Measurements from ENCODE around the gene CHDH.
A peak's percentile ranks its signal among the peaks of the same experiment; 100 is the strongest.

The CHDH gene

DNA sequence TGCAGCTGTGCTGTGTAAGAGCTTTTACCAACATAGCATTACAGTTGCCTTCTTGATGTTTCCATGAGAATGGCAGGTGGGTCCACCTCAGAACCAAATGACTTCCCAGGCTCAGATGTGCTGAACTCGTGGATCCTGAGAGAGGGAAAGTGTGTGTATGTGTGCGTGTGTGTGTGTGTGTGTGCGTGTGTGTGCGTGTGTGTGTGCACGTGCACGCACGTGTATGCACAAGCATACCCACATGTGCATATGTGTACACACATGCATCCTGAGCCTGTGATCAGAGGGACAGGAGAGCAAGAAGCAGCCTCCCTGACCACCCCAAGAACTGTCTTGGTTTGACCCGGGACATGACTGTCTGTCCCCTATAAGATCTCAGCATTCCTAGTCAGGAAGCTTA, 48.1 kb downstream of the CHDH start:
- Histone ChIP-seq H3K4me1 (ENCODE audit: control insufficient read depth, insufficient read depth, low read length) (no peaks in the 10 kb centered on the region), H3K9me3 (ENCODE audit: control insufficient read depth, insufficient read depth, low read depth, low read length) (no peaks in the 10 kb centered on the region), H3K4me3 (ENCODE audit: low read depth, low read length) (no peak overlapping the region), H3K27ac (ENCODE audit: extremely low read depth, low read depth, low read length) (no peak overlapping the region), H3K36me3 (ENCODE audit: control insufficient read depth in 2 of 2, insufficient read depth in 1 of 2, low read length in 2 of 2) (no peaks in the 10 kb centered on the region)
- no peak for TF ChIP-seq ZSCAN16 (tag by site-specific recombination; IDR thresholded peaks at IDR 0.05)
- TF ChIP-seq, protein P1, sequence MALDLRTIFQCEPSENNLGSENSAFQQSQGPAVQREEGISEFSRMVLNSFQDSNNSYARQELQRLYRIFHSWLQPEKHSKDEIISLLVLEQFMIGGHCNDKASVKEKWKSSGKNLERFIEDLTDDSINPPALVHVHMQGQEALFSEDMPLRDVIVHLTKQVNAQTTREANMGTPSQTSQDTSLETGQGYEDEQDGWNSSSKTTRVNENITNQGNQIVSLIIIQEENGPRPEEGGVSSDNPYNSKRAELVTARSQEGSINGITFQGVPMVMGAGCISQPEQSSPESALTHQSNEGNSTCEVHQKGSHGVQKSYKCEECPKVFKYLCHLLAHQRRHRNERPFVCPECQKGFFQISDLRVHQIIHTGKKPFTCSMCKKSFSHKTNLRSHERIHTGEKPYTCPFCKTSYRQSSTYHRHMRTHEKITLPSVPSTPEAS (tag by site-specific recombination; IDR thresholded peaks at IDR 0.05): peak; percentile 62
- POLR2A ChIA-PET: no interaction called here
- CTCF ChIA-PET: no interaction called here

DNA sequence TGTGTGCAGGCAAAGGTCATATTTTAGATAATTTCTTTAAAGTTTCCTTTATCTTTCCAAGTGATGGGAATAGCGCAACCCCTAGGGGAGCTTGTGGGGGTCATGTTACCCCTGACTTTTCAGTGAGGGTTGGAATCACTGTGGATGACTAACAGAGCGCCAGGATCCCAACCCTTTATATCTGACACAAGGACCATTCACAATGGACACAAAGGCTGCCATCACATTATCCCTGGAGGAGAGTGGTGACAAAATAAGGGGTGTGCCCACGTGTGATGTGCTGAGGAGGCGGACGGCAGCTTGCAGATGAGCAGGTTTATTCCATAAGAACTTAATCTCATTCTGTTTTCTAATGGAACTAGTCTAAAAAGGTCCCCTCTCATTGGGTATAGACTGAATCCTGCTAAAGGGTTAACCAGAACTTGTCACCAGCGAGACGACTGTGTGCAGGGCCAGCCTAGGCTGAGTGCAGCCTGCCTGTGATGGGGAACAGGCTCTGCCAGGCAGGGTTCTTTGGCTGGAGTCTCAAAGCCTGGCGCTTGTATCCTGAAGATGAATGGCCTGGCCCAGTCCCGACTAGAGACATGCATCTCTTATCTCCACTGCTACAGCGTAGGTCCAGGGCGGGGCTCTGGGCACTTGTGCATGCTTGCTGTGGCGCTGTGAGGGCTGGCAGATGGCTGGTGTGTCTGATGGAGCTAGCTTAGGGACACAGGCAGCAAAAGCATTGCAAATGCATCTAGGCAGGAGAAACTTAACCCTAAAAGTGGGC, 50.2 kb downstream of the CHDH start:
- Histone ChIP-seq H3K9me3 (ENCODE audit: control insufficient read depth, insufficient read depth, low read depth, low read length) (no peaks in the 10 kb centered on the region), H3K27ac (ENCODE audit: extremely low read depth, low read depth, low read length) (no peak overlapping the region), H3K36me3 (ENCODE audit: control insufficient read depth in 2 of 2, insufficient read depth in 1 of 2, low read length in 2 of 2) (no peaks in the 10 kb centered on the region), H3K4me1 (ENCODE audit: control insufficient read depth, insufficient read depth, low read length) (no peaks in the 10 kb centered on the region), H3K4me3 (ENCODE audit: low read depth, low read length) (no peak overlapping the region)
- ChIA-PET POLR2A (no interaction called here), CTCF (interaction anchor here (0.7 kb wide), 1 partner anchor 57 kb away, joined by 3 read pairs; no protein-coding TSS in a partner anchor)
- TF ChIP-seq ZBTB20 (tag by site-specific recombination; IDR thresholded peaks at IDR 0.05): 0 out of 2 replicates have a peak, but pooled peaks have one; percentile 24
- no peak for TF ChIP-seq ZNF416 (tag by site-specific recombination; IDR thresholded peaks at IDR 0.05)

DNA sequence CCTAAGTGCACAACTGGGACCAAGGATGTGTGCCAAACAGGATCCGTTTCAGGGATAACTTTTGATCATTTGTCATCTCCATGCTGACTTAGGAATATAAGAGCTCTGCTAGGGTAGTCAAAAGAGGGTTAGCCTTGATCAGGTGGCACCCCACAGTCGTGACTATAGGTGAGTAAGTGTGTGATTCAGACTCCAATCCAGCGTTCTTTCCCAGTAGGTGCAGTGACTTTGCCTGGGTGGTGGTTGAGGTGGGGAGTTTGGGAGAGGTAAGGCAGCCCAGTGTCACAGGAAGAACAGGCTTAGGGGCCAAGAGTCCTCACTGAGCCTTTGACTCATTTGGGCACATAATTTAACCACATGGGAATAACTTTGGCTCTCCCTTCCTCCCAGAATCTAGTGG, 51.0 kb downstream of the CHDH start:
- Histone ChIP-seq H3K9me3 (ENCODE audit: control insufficient read depth, insufficient read depth, low read depth, low read length) (no peaks in the 10 kb centered on the region), H3K4me1 (ENCODE audit: control insufficient read depth, insufficient read depth, low read length) (no peaks in the 10 kb centered on the region), H3K36me3 (ENCODE audit: control insufficient read depth in 2 of 2, insufficient read depth in 1 of 2, low read length in 2 of 2) (no peaks in the 10 kb centered on the region), H3K4me3 (ENCODE audit: low read depth, low read length) (no peak overlapping the region), H3K27ac (ENCODE audit: extremely low read depth, low read depth, low read length) (no peak overlapping the region)
- no peak for TF ChIP-seq ZNF354C (tag by site-specific recombination; IDR thresholded peaks at IDR 0.05; ENCODE audit: borderline replicate concordance, low read depth)
- no peak for TF ChIP-seq ZNF404 (tag by site-specific recombination; IDR thresholded peaks at IDR 0.05)
- TF ChIP-seq ZFP69B (tag by site-specific recombination; IDR thresholded peaks at IDR 0.05): no peak
- CTCF ChIA-PET: interaction anchor here (0.6 to 0.7 kb wide), 2 partner anchors 20 to 56 kb away, joined by 3 read pairs; no protein-coding TSS in a partner anchor
- POLR2A ChIA-PET: no interaction called here

DNA sequence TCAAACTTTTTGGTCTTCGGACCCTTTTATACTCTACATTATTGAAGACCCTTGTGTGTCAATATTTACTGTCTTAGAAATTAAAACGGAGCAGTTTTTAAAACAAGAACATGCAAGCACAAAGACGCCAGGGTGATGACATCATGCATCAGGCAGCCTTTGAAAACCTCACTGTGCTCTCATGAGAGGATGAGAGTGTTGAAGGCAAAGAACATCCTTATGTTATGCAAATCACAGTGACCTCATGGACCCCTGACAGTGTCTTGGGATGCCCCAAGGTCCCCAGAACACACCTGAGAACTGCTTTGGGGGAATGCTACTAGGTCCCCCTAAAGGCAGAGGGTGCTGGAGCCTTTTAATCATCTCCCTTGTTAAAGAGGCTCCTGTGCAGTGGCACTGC, 51.6 kb downstream of the CHDH start:
- ChIA-PET CTCF (no interaction called here), POLR2A (no interaction called here)
- Histone ChIP-seq H3K4me3 (ENCODE audit: low read depth, low read length) (no peak overlapping the region), H3K27ac (ENCODE audit: extremely low read depth, low read depth, low read length) (no peak overlapping the region), H3K9me3 (ENCODE audit: control insufficient read depth, insufficient read depth, low read depth, low read length) (no peaks in the 10 kb centered on the region), H3K36me3 (ENCODE audit: control insufficient read depth in 2 of 2, insufficient read depth in 1 of 2, low read length in 2 of 2) (no peaks in the 10 kb centered on the region), H3K4me1 (ENCODE audit: control insufficient read depth, insufficient read depth, low read length) (no peaks in the 10 kb centered on the region)
- TF ChIP-seq, protein P2, sequence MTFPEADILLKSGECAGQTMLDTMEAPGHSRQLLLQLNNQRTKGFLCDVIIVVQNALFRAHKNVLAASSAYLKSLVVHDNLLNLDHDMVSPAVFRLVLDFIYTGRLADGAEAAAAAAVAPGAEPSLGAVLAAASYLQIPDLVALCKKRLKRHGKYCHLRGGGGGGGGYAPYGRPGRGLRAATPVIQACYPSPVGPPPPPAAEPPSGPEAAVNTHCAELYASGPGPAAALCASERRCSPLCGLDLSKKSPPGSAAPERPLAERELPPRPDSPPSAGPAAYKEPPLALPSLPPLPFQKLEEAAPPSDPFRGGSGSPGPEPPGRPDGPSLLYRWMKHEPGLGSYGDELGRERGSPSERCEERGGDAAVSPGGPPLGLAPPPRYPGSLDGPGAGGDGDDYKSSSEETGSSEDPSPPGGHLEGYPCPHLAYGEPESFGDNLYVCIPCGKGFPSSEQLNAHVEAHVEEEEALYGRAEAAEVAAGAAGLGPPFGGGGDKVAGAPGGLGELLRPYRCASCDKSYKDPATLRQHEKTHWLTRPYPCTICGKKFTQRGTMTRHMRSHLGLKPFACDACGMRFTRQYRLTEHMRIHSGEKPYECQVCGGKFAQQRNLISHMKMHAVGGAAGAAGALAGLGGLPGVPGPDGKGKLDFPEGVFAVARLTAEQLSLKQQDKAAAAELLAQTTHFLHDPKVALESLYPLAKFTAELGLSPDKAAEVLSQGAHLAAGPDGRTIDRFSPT (tag by site-specific recombination; IDR thresholded peaks at IDR 0.05): no peak
- TF ChIP-seq ZNF335 (tag by site-specific recombination; conservative IDR thresholded peaks at IDR 0.05): peak; percentile 28; the same call in 1 of the 2 replicates
- TF ChIP-seq, protein P3, sequence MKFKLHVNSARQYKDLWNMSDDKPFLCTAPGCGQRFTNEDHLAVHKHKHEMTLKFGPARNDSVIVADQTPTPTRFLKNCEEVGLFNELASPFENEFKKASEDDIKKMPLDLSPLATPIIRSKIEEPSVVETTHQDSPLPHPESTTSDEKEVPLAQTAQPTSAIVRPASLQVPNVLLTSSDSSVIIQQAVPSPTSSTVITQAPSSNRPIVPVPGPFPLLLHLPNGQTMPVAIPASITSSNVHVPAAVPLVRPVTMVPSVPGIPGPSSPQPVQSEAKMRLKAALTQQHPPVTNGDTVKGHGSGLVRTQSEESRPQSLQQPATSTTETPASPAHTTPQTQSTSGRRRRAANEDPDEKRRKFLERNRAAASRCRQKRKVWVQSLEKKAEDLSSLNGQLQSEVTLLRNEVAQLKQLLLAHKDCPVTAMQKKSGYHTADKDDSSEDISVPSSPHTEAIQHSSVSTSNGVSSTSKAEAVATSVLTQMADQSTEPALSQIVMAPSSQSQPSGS (tag by site-specific recombination; IDR thresholded peaks at IDR 0.05; ENCODE audit: low read depth): peak; percentile 64

Measured in HEK293 (cell line).